ENCODE data around the gene SYT2.
"Not testable (repeated sequence)": the region's sequence is repeated elsewhere in the genome, so short reads cannot be mapped to it uniquely, and the experiment has no call there.

The SYT2 gene

DNA sequence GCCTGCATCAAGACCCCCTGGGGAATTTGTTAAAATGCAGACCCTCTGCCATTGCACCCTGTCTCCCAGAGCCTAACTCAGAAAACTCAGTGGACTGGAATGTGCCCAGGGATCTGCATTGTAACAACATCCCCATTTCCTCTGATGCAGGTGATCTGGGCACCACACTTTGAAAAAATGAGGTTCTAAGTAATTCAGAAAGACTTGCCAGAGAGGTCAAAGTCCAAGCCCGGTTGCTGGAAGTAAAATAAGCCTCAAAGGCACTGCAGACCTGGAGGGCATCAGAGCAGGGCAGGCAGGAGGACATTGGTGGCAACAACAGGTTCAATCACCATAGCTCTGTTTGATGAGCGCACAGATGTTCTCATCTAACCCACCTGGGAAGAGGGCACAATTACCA, 90.7 kb downstream of the SYT2 start:
- peaks cover 19% of the 10 kb centered on the region for H3K27me3 ChIP-seq (ENCODE audit: insufficient read depth, poor library complexity, severe bottlenecking)
- TF ChIP-seq POLR2AphosphoS5 (IDR thresholded peaks at IDR 0.05; ENCODE audit: low read depth), result no peak
- TF ChIP-seq, protein P1, sequence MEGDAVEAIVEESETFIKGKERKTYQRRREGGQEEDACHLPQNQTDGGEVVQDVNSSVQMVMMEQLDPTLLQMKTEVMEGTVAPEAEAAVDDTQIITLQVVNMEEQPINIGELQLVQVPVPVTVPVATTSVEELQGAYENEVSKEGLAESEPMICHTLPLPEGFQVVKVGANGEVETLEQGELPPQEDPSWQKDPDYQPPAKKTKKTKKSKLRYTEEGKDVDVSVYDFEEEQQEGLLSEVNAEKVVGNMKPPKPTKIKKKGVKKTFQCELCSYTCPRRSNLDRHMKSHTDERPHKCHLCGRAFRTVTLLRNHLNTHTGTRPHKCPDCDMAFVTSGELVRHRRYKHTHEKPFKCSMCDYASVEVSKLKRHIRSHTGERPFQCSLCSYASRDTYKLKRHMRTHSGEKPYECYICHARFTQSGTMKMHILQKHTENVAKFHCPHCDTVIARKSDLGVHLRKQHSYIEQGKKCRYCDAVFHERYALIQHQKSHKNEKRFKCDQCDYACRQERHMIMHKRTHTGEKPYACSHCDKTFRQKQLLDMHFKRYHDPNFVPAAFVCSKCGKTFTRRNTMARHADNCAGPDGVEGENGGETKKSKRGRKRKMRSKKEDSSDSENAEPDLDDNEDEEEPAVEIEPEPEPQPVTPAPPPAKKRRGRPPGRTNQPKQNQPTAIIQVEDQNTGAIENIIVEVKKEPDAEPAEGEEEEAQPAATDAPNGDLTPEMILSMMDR (IDR thresholded peaks at IDR 0.05; ENCODE audit: insufficient read depth, low read length), result no peak
- no peak for TF ChIP-seq GABPA (IDR thresholded peaks at IDR 0.05; ENCODE audit: low read depth)
- TF ChIP-seq SPI1 (IDR thresholded peaks at IDR 0.05; ENCODE audit: borderline replicate concordance, low read depth), result no peak
- TF ChIP-seq, protein P2, sequence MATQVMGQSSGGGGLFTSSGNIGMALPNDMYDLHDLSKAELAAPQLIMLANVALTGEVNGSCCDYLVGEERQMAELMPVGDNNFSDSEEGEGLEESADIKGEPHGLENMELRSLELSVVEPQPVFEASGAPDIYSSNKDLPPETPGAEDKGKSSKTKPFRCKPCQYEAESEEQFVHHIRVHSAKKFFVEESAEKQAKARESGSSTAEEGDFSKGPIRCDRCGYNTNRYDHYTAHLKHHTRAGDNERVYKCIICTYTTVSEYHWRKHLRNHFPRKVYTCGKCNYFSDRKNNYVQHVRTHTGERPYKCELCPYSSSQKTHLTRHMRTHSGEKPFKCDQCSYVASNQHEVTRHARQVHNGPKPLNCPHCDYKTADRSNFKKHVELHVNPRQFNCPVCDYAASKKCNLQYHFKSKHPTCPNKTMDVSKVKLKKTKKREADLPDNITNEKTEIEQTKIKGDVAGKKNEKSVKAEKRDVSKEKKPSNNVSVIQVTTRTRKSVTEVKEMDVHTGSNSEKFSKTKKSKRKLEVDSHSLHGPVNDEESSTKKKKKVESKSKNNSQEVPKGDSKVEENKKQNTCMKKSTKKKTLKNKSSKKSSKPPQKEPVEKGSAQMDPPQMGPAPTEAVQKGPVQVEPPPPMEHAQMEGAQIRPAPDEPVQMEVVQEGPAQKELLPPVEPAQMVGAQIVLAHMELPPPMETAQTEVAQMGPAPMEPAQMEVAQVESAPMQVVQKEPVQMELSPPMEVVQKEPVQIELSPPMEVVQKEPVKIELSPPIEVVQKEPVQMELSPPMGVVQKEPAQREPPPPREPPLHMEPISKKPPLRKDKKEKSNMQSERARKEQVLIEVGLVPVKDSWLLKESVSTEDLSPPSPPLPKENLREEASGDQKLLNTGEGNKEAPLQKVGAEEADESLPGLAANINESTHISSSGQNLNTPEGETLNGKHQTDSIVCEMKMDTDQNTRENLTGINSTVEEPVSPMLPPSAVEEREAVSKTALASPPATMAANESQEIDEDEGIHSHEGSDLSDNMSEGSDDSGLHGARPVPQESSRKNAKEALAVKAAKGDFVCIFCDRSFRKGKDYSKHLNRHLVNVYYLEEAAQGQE (IDR thresholded peaks at IDR 0.05; ENCODE audit: insufficient replicate concordance, low read depth), result no peak
- H3K27ac ChIP-seq (replicated peaks), result no peak overlapping the region
- H3K4me3 ChIP-seq (replicated peaks; ENCODE audit: insufficient read depth, low read length), result no peak overlapping the region
- no peak for DNase-seq (ENCODE audit: low read depth in 1 of 2, low spot score in 1 of 2)

DNA sequence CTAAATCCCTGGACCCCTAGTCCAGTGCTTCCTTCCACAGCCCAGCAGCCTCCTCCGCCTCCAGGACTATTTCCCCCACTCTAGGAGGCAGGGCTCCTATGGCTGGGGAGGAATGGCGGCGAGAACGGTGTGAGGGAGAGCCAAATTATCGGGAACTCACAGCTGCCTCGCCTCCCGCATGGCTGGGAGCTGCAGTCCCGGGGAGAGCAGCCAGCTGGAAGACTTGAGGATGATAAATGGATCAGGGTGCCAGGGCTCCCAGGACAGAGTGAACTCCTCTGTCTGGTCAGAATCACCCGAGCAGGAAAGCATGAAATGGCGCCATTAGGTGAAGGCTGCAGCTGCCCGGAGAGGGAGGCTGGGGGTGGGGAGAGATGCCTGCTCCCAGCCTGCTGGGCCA, 91.2 kb downstream of the SYT2 start:
- not testable (repeated sequence) for H3K4me3 ChIP-seq (replicated peaks; ENCODE audit: insufficient read depth, low read length); H3K27ac ChIP-seq (replicated peaks); DNase-seq (ENCODE audit: low read depth in 1 of 2, low spot score in 1 of 2)
- peaks cover 19% of the 10 kb centered on the region for H3K27me3 ChIP-seq (ENCODE audit: insufficient read depth, poor library complexity, severe bottlenecking)

DNA sequence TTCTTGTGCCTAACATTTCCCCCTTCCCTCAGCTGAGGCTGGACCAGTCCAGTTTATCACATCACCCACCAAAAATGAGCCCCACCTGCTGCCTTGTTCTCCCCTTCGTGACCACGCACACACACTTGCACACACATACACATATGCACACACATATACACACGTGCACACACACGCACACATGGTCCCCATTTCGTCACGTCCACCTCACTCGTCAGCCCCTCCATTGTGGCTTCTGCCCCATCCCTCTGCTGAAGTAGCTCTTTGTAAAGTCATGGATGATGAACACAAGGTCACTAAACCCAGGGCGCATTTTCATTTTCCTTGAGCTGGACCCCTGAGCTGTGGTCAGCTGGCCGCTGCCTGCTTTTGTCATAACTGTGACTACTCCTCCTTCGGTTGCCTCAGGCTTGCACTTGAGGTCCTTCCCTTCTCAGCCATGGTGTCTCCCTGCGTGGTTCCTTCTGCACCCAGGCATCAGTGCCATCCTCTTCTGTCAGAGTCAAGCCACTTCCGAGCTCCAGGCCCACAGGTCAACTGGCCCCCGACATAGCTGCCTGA, 93.8 kb downstream of the SYT2 start:
- no peak for TF ChIP-seq GABPA (IDR thresholded peaks at IDR 0.05; ENCODE audit: low read depth)
- TF ChIP-seq POLR2AphosphoS5 (IDR thresholded peaks at IDR 0.05; ENCODE audit: low read depth), result peak; percentile 7; the same call in 1 of the 2 replicates
- no peak for TF ChIP-seq SPI1 (IDR thresholded peaks at IDR 0.05; ENCODE audit: borderline replicate concordance, low read depth)
- TF ChIP-seq, protein P2 (IDR thresholded peaks at IDR 0.05; ENCODE audit: insufficient replicate concordance, low read depth), result no peak
- TF ChIP-seq, protein P1 (IDR thresholded peaks at IDR 0.05; ENCODE audit: insufficient read depth, low read length), result no peak
- H3K4me3 ChIP-seq (replicated peaks; ENCODE audit: insufficient read depth, low read length), result 0 out of 2 replicates have a peak overlapping the region, but pooled peaks have one; percentile 1
- peaks cover 11% of the 10 kb centered on the region for H3K27me3 ChIP-seq (ENCODE audit: insufficient read depth, poor library complexity, severe bottlenecking)
- H3K27ac ChIP-seq (replicated peaks), result no peak overlapping the region
- peak in 1 of 2 experiments; percentile 49 for DNase-seq (ENCODE audit: low read depth in 1 of 2, low spot score in 1 of 2)

DNA sequence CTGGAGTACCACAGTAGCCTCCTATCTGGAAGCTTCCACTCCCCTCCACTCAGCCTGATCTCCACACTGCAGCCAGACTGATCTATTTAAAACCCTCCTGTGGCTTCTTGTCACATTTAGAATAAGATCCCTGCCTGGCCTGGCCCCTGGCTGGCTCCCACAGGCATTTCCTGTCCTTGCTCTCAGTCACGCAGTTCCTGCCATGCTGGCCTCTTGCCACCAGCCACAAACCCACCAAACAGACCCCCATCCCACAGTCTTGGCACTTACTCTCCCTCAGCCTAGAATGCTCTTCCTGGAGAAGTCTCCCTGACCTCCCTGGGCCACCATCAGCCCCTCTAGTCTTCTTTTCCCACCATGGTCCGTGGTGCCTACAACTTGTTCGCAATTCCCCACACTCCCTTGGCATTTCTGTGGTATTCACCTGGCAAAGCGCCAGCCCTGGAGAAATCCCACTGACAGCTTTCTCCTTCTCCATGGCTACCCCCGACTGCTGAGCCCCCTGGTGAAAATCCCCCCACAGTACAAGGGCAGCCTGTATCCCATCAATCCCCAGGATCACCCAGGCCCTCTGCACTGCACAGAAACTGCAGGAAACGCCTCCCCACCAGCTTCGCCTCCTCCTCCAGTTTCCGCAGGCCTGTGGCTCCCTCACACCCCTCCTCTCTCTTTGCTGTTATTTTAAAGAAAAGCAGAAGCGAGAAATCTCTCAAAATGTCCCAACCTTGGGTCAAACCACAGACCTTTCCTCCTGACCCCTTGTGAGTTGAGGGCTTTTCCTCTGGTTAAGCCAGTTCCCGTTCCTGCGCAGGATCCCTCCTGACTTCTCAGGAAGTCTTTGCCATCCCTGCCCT, 94.5 kb downstream of the SYT2 start:
- Histone ChIP-seq H3K27me3 (ENCODE audit: insufficient read depth, poor library complexity, severe bottlenecking) (peaks cover 8% of the 10 kb centered on the region), H3K27ac (replicated peaks) (peak overlapping the region; percentile 40)

More for the DNA sequence above, 94.5 kb downstream of the SYT2 start:
- DNase-seq (ENCODE audit: low read depth in 1 of 2, low spot score in 1 of 2), result peak; percentile 84 to 93
- H3K4me3 ChIP-seq (replicated peaks; ENCODE audit: insufficient read depth, low read length), result peak overlapping the region; percentile 14
- TF ChIP-seq GABPA (IDR thresholded peaks at IDR 0.05; ENCODE audit: low read depth) (no peak), POLR2AphosphoS5 (IDR thresholded peaks at IDR 0.05; ENCODE audit: low read depth) (peak; percentile 82), SPI1 (IDR thresholded peaks at IDR 0.05; ENCODE audit: borderline replicate concordance, low read depth) (peak; percentile 93)
- TF ChIP-seq, protein P1 (IDR thresholded peaks at IDR 0.05; ENCODE audit: insufficient read depth, low read length), result no peak
- TF ChIP-seq, protein P2 (IDR thresholded peaks at IDR 0.05; ENCODE audit: insufficient replicate concordance, low read depth), result no peak
